ENCODE measurements around the gene PRTG.

GRCh38 chr15:55695432-55695831, 47.5 kb downstream of the PRTG start:
- no peak for TF ChIP-seq SPI1 (IDR thresholded peaks at IDR 0.05; ENCODE audit: borderline replicate concordance, insufficient read depth, low read depth, low read length)
- no peak for TF ChIP-seq FOXM1 (IDR thresholded peaks at IDR 0.05; ENCODE audit: low read depth, low read length)
- TF ChIP-seq POLR2A (IDR thresholded peaks at IDR 0.05; ENCODE audit: low read depth, low read length), result no peak
- no peak for TF ChIP-seq NFIC (IDR thresholded peaks at IDR 0.05; ENCODE audit: low read depth, low read length)
- TF ChIP-seq FOS (IDR thresholded peaks at IDR 0.05; ENCODE audit: borderline replicate concordance, extremely low read depth, insufficient read length), result no peak
- TF ChIP-seq TAF1 (IDR thresholded peaks at IDR 0.05; ENCODE audit: borderline replicate concordance, low read depth, low read length), result no peak
- TF ChIP-seq SMC3 (IDR thresholded peaks at IDR 0.05; ENCODE audit: borderline replicate concordance, low read length), result no peak
- no peak for TF ChIP-seq CHD1 (IDR thresholded peaks at IDR 0.05; ENCODE audit: low read depth, low read length)
- no peak for TF ChIP-seq TARDBP (IDR thresholded peaks at IDR 0.05; ENCODE audit: borderline replicate concordance)
